ENCODE measurements around the gene SFXN5.

GRCh38 chr2:72963423-72964145, 107.9 kb downstream of the SFXN5 start:
- TF ChIP-seq CTCF (conservative IDR thresholded peaks at IDR 0.05 in 1 of 2, IDR thresholded peaks at IDR 0.05 in 1 of 2; ENCODE audit: extremely low read depth in 1 of 2, insufficient read depth in 1 of 2, low read depth in 1 of 2, low read length in 2 of 2) (no peak), EZH2 (IDR thresholded peaks at IDR 0.05; ENCODE audit: borderline replicate concordance, low read length) (no peak)
